WTC11 (cell line): ENCODE data around the gene SAMD10. TPM values are rescaled to one million over a fixed set of nuclear protein-coding genes. Genes with fewer than 3 reads are reported as not detected.

Source experiments
- ETV6 ChIP-seq: sonication (generic); formaldehyde crosslinking; IDR thresholded peaks from 2 replicates; pipeline ENCODE4 v1.8.1; 2022; ENCODE audit warnings: mild to moderate bottlenecking, missing genetic modification reagents
- FOXK1 ChIP-seq: sonication (generic); formaldehyde crosslinking; IDR thresholded peaks from 2 replicates; pipeline ENCODE4 v1.8.0; 2022; ENCODE audit warnings: mild to moderate bottlenecking, moderate library complexity, missing genetic modification reagents
- GABPB1 ChIP-seq: sonication (generic); formaldehyde crosslinking; IDR thresholded peaks from 2 replicates; pipeline ENCODE4 v1.8.1; 2023; ENCODE audit warnings: mild to moderate bottlenecking, missing genetic modification reagents
- NFE2L1 ChIP-seq: sonication (generic); formaldehyde crosslinking; IDR thresholded peaks from 2 replicates; pipeline ENCODE4 v1.8.1; 2023; ENCODE audit warnings: missing genetic modification reagents
- NR2C2 ChIP-seq: sonication (generic); formaldehyde crosslinking; IDR thresholded peaks from 2 replicates; pipeline ENCODE4 v1.8.0; 2022; ENCODE audit warnings: mild to moderate bottlenecking, missing genetic modification reagents
- TCF7 ChIP-seq: sonication (generic); formaldehyde crosslinking; IDR thresholded peaks from 2 replicates; pipeline ENCODE4 v1.8.0; 2022; ENCODE audit warnings: mild to moderate bottlenecking, low read depth, missing genetic modification reagents, moderate library complexity
- TP53 ChIP-seq: sonication (generic); formaldehyde crosslinking; IDR thresholded peaks from 2 replicates; pipeline ENCODE4 v1.8.1; 2023; ENCODE audit warnings: mild to moderate bottlenecking, missing genetic modification reagents
- ZNF416 ChIP-seq: fragments of 250-450 bp; sonication (Bioruptor Pico); IDR thresholded peaks from 2 replicates; pipeline ENCODE4 v1.9.0; 2021; ENCODE audit warnings: mild to moderate bottlenecking, inconsistent platforms
- total RNA-seq: library from RNA; stranded (reverse); gene quantifications from 3 replicates; pipeline ENCODE4 v1.2.3, GENCODE V29; 2021
- TF ChIP-seq, protein P1 (sequence below): fragments of 250-450 bp; sonication (Bioruptor Pico); IDR thresholded peaks from 2 replicates; pipeline ENCODE4 v1.9.0; 2021; ENCODE audit warnings: mild to moderate bottlenecking
- TF ChIP-seq, protein P2 (sequence below): sonication (generic); formaldehyde crosslinking; IDR thresholded peaks from 2 replicates; pipeline ENCODE4 v1.8.0; 2022; ENCODE audit warnings: mild to moderate bottlenecking, missing genetic modification reagents
- TF ChIP-seq, protein P3 (sequence below): fragments of 250-450 bp; sonication (Bioruptor Pico); IDR thresholded peaks from 2 replicates; pipeline ENCODE4 v1.8.0; 2021; ENCODE audit warnings: mild to moderate bottlenecking
- TF ChIP-seq, protein P4 (sequence below): sonication (generic); formaldehyde crosslinking; IDR thresholded peaks from 2 replicates; pipeline ENCODE4 v1.8.1; 2022; ENCODE audit warnings: mild to moderate bottlenecking, missing genetic modification reagents, moderate library complexity, borderline replicate concordance
- TF ChIP-seq, protein P5 (sequence below): sonication (generic); formaldehyde crosslinking; IDR thresholded peaks from 2 replicates; pipeline ENCODE4 v1.8.1; 2023; ENCODE audit warnings: mild to moderate bottlenecking, missing genetic modification reagents, moderate library complexity
- TF ChIP-seq, protein P6 (sequence below): sonication (generic); formaldehyde crosslinking; IDR thresholded peaks from 2 replicates; pipeline ENCODE4 v1.8.1; 2023; ENCODE audit warnings: mild to moderate bottlenecking, missing genetic modification reagents, borderline replicate concordance
- TF ChIP-seq, protein P7 (sequence below): sonication (generic); formaldehyde crosslinking; IDR thresholded peaks from 2 replicates; pipeline ENCODE4 v1.8.1; 2023; ENCODE audit warnings: mild to moderate bottlenecking, missing genetic modification reagents
- TF ChIP-seq, protein P8 (sequence below): sonication (generic); formaldehyde crosslinking; IDR thresholded peaks from 2 replicates; pipeline ENCODE4 v1.8.1; 2023; ENCODE audit warnings: mild to moderate bottlenecking, missing genetic modification reagents, moderate library complexity
- TF ChIP-seq, protein P9 (sequence below): sonication (generic); formaldehyde crosslinking; IDR thresholded peaks from 2 replicates; pipeline ENCODE4 v1.8.0; 2022; ENCODE audit warnings: missing genetic modification reagents
- TF ChIP-seq, protein P10 (sequence below): sonication (generic); formaldehyde crosslinking; IDR thresholded peaks from 2 replicates; pipeline ENCODE4 v1.8.0; 2023; ENCODE audit warnings: missing genetic modification reagents

The SAMD10 gene
- total RNA-seq, 1 experiment from 2014 or later = 6.2 TPM

DNA sequence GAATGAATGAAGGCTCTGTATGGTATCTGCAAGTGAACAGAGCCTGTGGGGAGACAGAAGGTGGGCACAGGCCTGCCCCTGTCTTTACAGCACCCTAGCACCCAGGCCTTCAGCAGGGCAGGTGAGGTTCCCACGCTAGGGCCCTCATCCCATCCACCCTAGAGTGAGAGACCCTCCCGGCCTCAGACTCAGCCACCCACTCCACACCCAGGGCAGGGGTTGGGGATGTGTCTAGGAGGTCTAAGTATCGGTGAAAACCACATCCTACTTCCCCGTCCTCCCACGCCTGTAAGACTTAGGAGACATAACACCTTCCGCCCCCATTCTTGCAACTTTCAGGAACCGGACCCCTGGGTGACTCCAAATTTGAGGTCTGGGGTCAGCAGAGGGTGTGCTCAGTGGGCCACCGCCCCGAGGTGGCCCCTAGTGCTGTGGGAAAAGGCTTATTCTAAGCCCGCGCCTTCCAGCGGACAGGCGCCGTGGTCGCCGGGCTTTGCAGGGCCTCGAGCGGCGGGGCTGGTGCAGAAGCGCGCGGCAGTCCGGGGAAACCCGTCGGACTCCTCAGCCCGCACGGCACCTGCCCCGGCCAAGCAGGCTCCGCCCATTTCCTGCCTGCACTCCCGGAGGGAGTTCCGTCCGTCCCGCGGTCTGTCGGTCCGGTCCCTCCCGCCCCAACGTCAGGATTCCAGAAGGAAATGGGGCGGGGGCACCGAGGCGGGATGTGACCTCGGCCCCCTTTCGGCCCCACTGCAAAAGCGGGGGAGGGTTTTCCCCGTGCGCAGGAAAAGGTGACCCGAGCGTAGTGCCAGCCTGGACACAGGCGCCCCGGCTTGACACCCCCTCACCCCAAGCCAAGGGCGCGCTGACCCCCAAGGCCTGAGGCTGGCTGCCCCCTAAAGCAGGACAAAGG is 868 bp downstream of the SAMD10 start (continued):
- TF ChIP-seq, protein P1, sequence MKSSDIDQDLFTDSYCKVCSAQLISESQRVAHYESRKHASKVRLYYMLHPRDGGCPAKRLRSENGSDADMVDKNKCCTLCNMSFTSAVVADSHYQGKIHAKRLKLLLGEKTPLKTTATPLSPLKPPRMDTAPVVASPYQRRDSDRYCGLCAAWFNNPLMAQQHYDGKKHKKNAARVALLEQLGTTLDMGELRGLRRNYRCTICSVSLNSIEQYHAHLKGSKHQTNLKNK (CRISPR knock-in tag) = no peak
- TF ChIP-seq ZNF416 (CRISPR knock-in tag) (no peak), TCF7 (CRISPR knock-in tag) (no peak), NFE2L1 (CRISPR knock-in tag) (no peak), FOXK1 (CRISPR knock-in tag) (0 out of 2 replicates have a peak, but pooled peaks have one; percentile 24), ETV6 (CRISPR knock-in tag) (peak; percentile 68; the same call in 1 of the 2 replicates), NR2C2 (CRISPR knock-in tag) (no peak), GABPB1 (CRISPR knock-in tag) (peak; percentile 61; the same call in 1 of the 2 replicates), TP53 (CRISPR knock-in tag) (no peak)
- TF ChIP-seq, protein P2, sequence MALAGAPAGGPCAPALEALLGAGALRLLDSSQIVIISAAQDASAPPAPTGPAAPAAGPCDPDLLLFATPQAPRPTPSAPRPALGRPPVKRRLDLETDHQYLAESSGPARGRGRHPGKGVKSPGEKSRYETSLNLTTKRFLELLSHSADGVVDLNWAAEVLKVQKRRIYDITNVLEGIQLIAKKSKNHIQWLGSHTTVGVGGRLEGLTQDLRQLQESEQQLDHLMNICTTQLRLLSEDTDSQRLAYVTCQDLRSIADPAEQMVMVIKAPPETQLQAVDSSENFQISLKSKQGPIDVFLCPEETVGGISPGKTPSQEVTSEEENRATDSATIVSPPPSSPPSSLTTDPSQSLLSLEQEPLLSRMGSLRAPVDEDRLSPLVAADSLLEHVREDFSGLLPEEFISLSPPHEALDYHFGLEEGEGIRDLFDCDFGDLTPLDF (CRISPR knock-in tag) = no peak
- TF ChIP-seq, protein P3, sequence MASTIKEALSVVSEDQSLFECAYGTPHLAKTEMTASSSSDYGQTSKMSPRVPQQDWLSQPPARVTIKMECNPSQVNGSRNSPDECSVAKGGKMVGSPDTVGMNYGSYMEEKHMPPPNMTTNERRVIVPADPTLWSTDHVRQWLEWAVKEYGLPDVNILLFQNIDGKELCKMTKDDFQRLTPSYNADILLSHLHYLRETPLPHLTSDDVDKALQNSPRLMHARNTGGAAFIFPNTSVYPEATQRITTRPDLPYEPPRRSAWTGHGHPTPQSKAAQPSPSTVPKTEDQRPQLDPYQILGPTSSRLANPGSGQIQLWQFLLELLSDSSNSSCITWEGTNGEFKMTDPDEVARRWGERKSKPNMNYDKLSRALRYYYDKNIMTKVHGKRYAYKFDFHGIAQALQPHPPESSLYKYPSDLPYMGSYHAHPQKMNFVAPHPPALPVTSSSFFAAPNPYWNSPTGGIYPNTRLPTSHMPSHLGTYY (CRISPR knock-in tag) = no peak
- TF ChIP-seq, protein P4, sequence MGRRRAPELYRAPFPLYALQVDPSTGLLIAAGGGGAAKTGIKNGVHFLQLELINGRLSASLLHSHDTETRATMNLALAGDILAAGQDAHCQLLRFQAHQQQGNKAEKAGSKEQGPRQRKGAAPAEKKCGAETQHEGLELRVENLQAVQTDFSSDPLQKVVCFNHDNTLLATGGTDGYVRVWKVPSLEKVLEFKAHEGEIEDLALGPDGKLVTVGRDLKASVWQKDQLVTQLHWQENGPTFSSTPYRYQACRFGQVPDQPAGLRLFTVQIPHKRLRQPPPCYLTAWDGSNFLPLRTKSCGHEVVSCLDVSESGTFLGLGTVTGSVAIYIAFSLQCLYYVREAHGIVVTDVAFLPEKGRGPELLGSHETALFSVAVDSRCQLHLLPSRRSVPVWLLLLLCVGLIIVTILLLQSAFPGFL = no peak
- TF ChIP-seq, protein P5, sequence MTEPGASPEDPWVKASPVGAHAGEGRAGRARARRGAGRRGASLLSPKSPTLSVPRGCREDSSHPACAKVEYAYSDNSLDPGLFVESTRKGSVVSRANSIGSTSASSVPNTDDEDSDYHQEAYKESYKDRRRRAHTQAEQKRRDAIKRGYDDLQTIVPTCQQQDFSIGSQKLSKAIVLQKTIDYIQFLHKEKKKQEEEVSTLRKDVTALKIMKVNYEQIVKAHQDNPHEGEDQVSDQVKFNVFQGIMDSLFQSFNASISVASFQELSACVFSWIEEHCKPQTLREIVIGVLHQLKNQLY (CRISPR knock-in tag) = no peak
- TF ChIP-seq, protein P6, sequence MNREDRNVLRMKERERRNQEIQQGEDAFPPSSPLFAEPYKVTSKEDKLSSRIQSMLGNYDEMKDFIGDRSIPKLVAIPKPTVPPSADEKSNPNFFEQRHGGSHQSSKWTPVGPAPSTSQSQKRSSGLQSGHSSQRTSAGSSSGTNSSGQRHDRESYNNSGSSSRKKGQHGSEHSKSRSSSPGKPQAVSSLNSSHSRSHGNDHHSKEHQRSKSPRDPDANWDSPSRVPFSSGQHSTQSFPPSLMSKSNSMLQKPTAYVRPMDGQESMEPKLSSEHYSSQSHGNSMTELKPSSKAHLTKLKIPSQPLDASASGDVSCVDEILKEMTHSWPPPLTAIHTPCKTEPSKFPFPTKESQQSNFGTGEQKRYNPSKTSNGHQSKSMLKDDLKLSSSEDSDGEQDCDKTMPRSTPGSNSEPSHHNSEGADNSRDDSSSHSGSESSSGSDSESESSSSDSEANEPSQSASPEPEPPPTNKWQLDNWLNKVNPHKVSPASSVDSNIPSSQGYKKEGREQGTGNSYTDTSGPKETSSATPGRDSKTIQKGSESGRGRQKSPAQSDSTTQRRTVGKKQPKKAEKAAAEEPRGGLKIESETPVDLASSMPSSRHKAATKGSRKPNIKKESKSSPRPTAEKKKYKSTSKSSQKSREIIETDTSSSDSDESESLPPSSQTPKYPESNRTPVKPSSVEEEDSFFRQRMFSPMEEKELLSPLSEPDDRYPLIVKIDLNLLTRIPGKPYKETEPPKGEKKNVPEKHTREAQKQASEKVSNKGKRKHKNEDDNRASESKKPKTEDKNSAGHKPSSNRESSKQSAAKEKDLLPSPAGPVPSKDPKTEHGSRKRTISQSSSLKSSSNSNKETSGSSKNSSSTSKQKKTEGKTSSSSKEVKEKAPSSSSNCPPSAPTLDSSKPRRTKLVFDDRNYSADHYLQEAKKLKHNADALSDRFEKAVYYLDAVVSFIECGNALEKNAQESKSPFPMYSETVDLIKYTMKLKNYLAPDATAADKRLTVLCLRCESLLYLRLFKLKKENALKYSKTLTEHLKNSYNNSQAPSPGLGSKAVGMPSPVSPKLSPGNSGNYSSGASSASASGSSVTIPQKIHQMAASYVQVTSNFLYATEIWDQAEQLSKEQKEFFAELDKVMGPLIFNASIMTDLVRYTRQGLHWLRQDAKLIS (CRISPR knock-in tag) = no peak
- TF ChIP-seq, protein P7, sequence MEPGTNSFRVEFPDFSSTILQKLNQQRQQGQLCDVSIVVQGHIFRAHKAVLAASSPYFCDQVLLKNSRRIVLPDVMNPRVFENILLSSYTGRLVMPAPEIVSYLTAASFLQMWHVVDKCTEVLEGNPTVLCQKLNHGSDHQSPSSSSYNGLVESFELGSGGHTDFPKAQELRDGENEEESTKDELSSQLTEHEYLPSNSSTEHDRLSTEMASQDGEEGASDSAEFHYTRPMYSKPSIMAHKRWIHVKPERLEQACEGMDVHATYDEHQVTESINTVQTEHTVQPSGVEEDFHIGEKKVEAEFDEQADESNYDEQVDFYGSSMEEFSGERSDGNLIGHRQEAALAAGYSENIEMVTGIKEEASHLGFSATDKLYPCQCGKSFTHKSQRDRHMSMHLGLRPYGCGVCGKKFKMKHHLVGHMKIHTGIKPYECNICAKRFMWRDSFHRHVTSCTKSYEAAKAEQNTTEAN (CRISPR knock-in tag) = no peak; the same call in 1 of the 2 replicates
- TF ChIP-seq, protein P8, sequence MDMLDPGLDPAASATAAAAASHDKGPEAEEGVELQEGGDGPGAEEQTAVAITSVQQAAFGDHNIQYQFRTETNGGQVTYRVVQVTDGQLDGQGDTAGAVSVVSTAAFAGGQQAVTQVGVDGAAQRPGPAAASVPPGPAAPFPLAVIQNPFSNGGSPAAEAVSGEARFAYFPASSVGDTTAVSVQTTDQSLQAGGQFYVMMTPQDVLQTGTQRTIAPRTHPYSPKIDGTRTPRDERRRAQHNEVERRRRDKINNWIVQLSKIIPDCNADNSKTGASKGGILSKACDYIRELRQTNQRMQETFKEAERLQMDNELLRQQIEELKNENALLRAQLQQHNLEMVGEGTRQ (CRISPR knock-in tag) = peak; percentile 36; the same call in 1 of the 2 replicates
- TF ChIP-seq, protein P9, sequence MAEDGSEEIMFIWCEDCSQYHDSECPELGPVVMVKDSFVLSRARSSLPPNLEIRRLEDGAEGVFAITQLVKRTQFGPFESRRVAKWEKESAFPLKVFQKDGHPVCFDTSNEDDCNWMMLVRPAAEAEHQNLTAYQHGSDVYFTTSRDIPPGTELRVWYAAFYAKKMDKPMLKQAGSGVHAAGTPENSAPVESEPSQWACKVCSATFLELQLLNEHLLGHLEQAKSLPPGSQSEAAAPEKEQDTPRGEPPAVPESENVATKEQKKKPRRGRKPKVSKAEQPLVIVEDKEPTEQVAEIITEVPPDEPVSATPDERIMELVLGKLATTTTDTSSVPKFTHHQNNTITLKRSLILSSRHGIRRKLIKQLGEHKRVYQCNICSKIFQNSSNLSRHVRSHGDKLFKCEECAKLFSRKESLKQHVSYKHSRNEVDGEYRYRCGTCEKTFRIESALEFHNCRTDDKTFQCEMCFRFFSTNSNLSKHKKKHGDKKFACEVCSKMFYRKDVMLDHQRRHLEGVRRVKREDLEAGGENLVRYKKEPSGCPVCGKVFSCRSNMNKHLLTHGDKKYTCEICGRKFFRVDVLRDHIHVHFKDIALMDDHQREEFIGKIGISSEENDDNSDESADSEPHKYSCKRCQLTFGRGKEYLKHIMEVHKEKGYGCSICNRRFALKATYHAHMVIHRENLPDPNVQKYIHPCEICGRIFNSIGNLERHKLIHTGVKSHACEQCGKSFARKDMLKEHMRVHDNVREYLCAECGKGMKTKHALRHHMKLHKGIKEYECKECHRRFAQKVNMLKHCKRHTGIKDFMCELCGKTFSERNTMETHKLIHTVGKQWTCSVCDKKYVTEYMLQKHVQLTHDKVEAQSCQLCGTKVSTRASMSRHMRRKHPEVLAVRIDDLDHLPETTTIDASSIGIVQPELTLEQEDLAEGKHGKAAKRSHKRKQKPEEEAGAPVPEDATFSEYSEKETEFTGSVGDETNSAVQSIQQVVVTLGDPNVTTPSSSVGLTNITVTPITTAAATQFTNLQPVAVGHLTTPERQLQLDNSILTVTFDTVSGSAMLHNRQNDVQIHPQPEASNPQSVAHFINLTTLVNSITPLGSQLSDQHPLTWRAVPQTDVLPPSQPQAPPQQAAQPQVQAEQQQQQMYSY (CRISPR knock-in tag) = no peak
- TF ChIP-seq, protein P10, sequence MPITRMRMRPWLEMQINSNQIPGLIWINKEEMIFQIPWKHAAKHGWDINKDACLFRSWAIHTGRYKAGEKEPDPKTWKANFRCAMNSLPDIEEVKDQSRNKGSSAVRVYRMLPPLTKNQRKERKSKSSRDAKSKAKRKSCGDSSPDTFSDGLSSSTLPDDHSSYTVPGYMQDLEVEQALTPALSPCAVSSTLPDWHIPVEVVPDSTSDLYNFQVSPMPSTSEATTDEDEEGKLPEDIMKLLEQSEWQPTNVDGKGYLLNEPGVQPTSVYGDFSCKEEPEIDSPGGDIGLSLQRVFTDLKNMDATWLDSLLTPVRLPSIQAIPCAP = 0 out of 2 replicates have a peak, but pooled peaks have one; percentile 18
